Keratinocyte (primary cell): ENCODE results near the gene ARMC2. TPM values are rescaled to one million over a fixed set of nuclear protein-coding genes. Genes with fewer than 3 reads are reported as not detected.

Source experiments
- DNase-seq: peaks from one replicate; pipeline ENCODE4 v3.0.0-alpha.2; 2011; ENCODE audit warnings: low read depth, missing footprints, low spot score
- FAIRE-seq: peaks from 2 replicates; lab custom pipeline; 2011; peaks lifted over from hg19 to GRCh38; lab: Jason Lieb, UNC
- H2AFZ ChIP-seq: 2 replicates; pipeline ENCODE4 v1.6.0; 2012; ENCODE audit warnings: low read length, control low read depth, inconsistent platforms; ENCODE audit not compliant: control insufficient read depth
- H3K27ac ChIP-seq: 2 replicates; pipeline ENCODE4 v1.5.1; 2011; ENCODE audit warnings: low read length; ENCODE audit not compliant: control insufficient read depth, insufficient read depth
- H3K27me3 ChIP-seq: 3 replicates; pipeline ENCODE4 v1.6.0; 2011; ENCODE audit warnings: low read length; ENCODE audit not compliant: control insufficient read depth, insufficient read depth; ENCODE audit errors: extremely low read depth
- H3K36me3 ChIP-seq, 2 experiments: 2 replicates in 1 of 2; 3 replicates in 1 of 2; pipeline ENCODE4 v1.5.1; 2011; ENCODE audit warnings: low read length in 2 of 2, mild to moderate bottlenecking in 1 of 2; ENCODE audit not compliant: control insufficient read depth in 2 of 2, insufficient read depth in 2 of 2; ENCODE audit errors: extremely low read depth in 1 of 2
- H3K4me1 ChIP-seq: 3 replicates; pipeline ENCODE4 v1.5.1; 2011; ENCODE audit warnings: low read length; ENCODE audit not compliant: control insufficient read depth, insufficient read depth; ENCODE audit errors: extremely low read depth
- H3K4me2 ChIP-seq: 3 replicates; pipeline ENCODE4 v1.6.0; 2011; ENCODE audit warnings: low read depth, low read length; ENCODE audit not compliant: control insufficient read depth, insufficient read depth; ENCODE audit errors: extremely low read depth
- H3K4me3 ChIP-seq, 3 experiments: fragments of 200-600 bp in 1 of 3; sonication (generic) in 1 of 3; 2 replicates in 2 of 3; 3 replicates in 1 of 3; pipeline ENCODE4 v1.5.1; 2011 to 2016; ENCODE audit warnings: low read length in 3 of 3, mild to moderate bottlenecking in 3 of 3, control low read depth in 2 of 3, inconsistent platforms in 1 of 3, low read depth in 1 of 3, mixed read lengths in 1 of 3, mixed run types in 1 of 3, moderate library complexity in 1 of 3; ENCODE audit not compliant: control insufficient read depth in 2 of 3, insufficient read depth in 2 of 3; ENCODE audit errors: extremely low read depth in 1 of 3
- H3K79me2 ChIP-seq: 2 replicates; pipeline ENCODE4 v1.6.0; 2012; ENCODE audit warnings: low read length; ENCODE audit not compliant: control insufficient read depth, insufficient read depth
- H3K9ac ChIP-seq: 3 replicates; pipeline ENCODE4 v1.6.0; 2011; ENCODE audit warnings: low read length; ENCODE audit not compliant: control insufficient read depth, insufficient read depth; ENCODE audit errors: extremely low read depth
- H3K9me1 ChIP-seq: 3 replicates; pipeline ENCODE4 v1.6.0; 2011; ENCODE audit warnings: low read length; ENCODE audit not compliant: control insufficient read depth, insufficient read depth; ENCODE audit errors: extremely low read depth
- H3K9me3 ChIP-seq: 2 replicates; pipeline ENCODE4 v1.5.1; 2012; ENCODE audit warnings: low read depth, low read length; ENCODE audit not compliant: control insufficient read depth
- H4K20me1 ChIP-seq: 3 replicates; pipeline ENCODE4 v1.6.0; 2011; ENCODE audit warnings: low read length; ENCODE audit not compliant: control insufficient read depth, insufficient read depth; ENCODE audit errors: extremely low read depth
- CTCF ChIP-seq, 3 experiments: IDR thresholded peaks in 1 of 3; conservative IDR thresholded peaks in 1 of 3; optimal IDR thresholded peaks in 1 of 3; 2 replicates in 2 of 3; 3 replicates in 1 of 3; pipeline versions ENCODE3 to v1.5.1; 2011; ENCODE audit warnings: low read length in 3 of 3, mild to moderate bottlenecking in 3 of 3, moderate library complexity in 2 of 3, control low read depth in 1 of 3, inconsistent platforms in 1 of 3; ENCODE audit not compliant: insufficient read depth in 2 of 3; ENCODE audit errors: extremely low read depth in 1 of 3
- EZH2 ChIP-seq: IDR thresholded peaks from one replicate; pipeline ENCODE4 v1.6.1; 2012; ENCODE audit warnings: inconsistent platforms, mild to moderate bottlenecking, low read length, moderate library complexity
- dilution Hi-C: fragments of 300-500 bp; cut with MboI; formaldehyde crosslinking; loops from one replicate; pipeline ENCODE4 v1.7.0; 2020; ENCODE audit warnings: low sequenced_read_pairs; ENCODE audit not compliant: extremely low pct_ligation_motif_present
- polyA plus RNA-seq, 5 experiments: library from polyadenylated mRNA; depleted of rRNA in 3 of 5; stranded (reverse) in 3 of 5; stranded (forward) in 1 of 5; unstranded in 1 of 5; fragments of >200 nt; gene quantifications; 1 replicate in 1 of 5; 2 replicates in 3 of 5; 3 replicates in 1 of 5; pipeline versions ENCODE4 v1.2.1 to v1.2.3, GENCODE V29; 2011 to 2012; ENCODE audit warnings: missing spikeins in 2 of 5, low read depth in 1 of 5, low replicate concordance in 1 of 5

The ARMC2 gene
- polyA plus RNA-seq, 1 donor (not counting 4 experiments of a cell fraction or from before 2014, with no cell fraction given), result 3.8 TPM

GRCh38 chr6:108998485-108998884 lies 150.3 kb downstream of the ARMC2 start:
- Histone ChIP-seq H3K27ac (no peak overlapping the region), H3K79me2 (no peaks in the 10 kb centered on the region), H3K4me1 (no peaks in the 10 kb centered on the region), H3K9me1 (no peaks in the 10 kb centered on the region), H3K4me3 (no peak overlapping the region), H3K27me3 (no peaks in the 10 kb centered on the region), H3K9me3 (no peaks in the 10 kb centered on the region), H3K4me2 (no peak overlapping the region), H4K20me1 (no peaks in the 10 kb centered on the region), H3K9ac (no peak overlapping the region), H3K36me3 (peaks cover 0 to 6% of the 10 kb centered on the region in 2 experiments), H2AFZ (no peak overlapping the region)
- DNase-seq (no peak), FAIRE-seq (no peak)
- dilution Hi-C loops, result no loop called here
- TF ChIP-seq CTCF (optimal IDR thresholded peaks at IDR 0.05 in 1 of 3, IDR thresholded peaks at IDR 0.05 in 1 of 3, conservative IDR thresholded peaks at IDR 0.05 in 1 of 3; ENCODE audit: extremely low read depth in 1 of 3, insufficient read depth in 2 of 3, low read length in 3 of 3), result no peak
- TF ChIP-seq EZH2, result no peak

GRCh38 chr6:108999428-108999827 lies 151.2 kb downstream of the ARMC2 start:
- dilution Hi-C loops, result no loop called here
- Histone ChIP-seq H3K79me2 (peaks cover under 1% of the 10 kb centered on the region), H3K27me3 (no peaks in the 10 kb centered on the region), H3K9me3 (no peaks in the 10 kb centered on the region), H2AFZ (no peak overlapping the region), H3K36me3 (peaks cover 0 to 4% of the 10 kb centered on the region in 2 experiments), H3K4me2 (no peak overlapping the region), H3K9me1 (no peaks in the 10 kb centered on the region), H3K9ac (no peak overlapping the region), H3K27ac (no peak overlapping the region), H3K4me3 (no peak overlapping the region), H4K20me1 (no peaks in the 10 kb centered on the region), H3K4me1 (no peaks in the 10 kb centered on the region)
- DNase-seq, result no peak
- no peak for FAIRE-seq
- TF ChIP-seq CTCF (optimal IDR thresholded peaks at IDR 0.05 in 1 of 3, IDR thresholded peaks at IDR 0.05 in 1 of 3, conservative IDR thresholded peaks at IDR 0.05 in 1 of 3; ENCODE audit: extremely low read depth in 1 of 3, insufficient read depth in 2 of 3, low read length in 3 of 3) (no peak), EZH2 (no peak)
